ENCODE data around the gene FARSA. TPM values are rescaled to one million over a fixed set of nuclear protein-coding genes. Genes with fewer than 3 reads are reported as not detected.

FARSA gene
- total and polyA plus RNA-seq, 3 experiments from 2014 or later: 64.5 to 192 (median 188) TPM

GRCh38 chr19:12939975-12940423, 6.5 kb upstream of the FARSA start:
- no peak for DNase-seq
- peak overlapping the region; percentile 93 for H3K27ac ChIP-seq (ENCODE audit: low read depth, low read length)
- peaks cover 56% of the 10 kb centered on the region for H3K36me3 ChIP-seq (ENCODE audit: insufficient read depth, low read length)
- POLR2A ChIA-PET: interaction anchor here (0.6 to 1.2 kb wide), 3 partner anchors 48 to 453 kb away, joined by 3 to 6 read pairs (median 4); partner anchors contain the start of gene GCDH
- peak overlapping the region in 7 of 8 donors; percentile 91 to 98 (median 97) for H3K27ac Mint-ChIP-seq
- H3K9me3 ChIP-seq (ENCODE audit: low read length): no peaks in the 10 kb centered on the region
- peak overlapping the region; percentile 81 for H3K4me3 ChIP-seq (ENCODE audit: low read length)
- peaks cover 14 to 65% (median 19%) of the 10 kb centered on the region in 3 donors for H3K36me3 Mint-ChIP-seq
- H3K4me3 Mint-ChIP-seq: peak overlapping the region; percentile 94 to 99 (median 99)
- H3K4me1 Mint-ChIP-seq: peaks cover 39 to 66% (median 42%) of the 10 kb centered on the region in 3 donors
- peaks cover 0 to 4% of the 10 kb centered on the region in 2 donors for H3K27me3 Mint-ChIP-seq
- H3K9me3 Mint-ChIP-seq: no peaks in the 10 kb centered on the region
- H3K27me3 ChIP-seq (ENCODE audit: insufficient read depth, low read length, poor library complexity, severe bottlenecking): no peaks in the 10 kb centered on the region
- H3K4me1 ChIP-seq (ENCODE audit: insufficient read depth, low read length): peaks cover 45% of the 10 kb centered on the region
- CTCF ChIA-PET: interaction anchor here (0.6 to 1.3 kb wide), 2 partner anchors 25 to 55 kb away, joined by 4 to 5 read pairs; no protein-coding TSS in a partner anchor

GRCh38 chr19:12938779-12939601, 5.5 kb upstream of the FARSA start:
- H3K27me3 Mint-ChIP-seq: peaks cover 0 to 4% of the 10 kb centered on the region in 2 donors
- H3K9me3 Mint-ChIP-seq: no peaks in the 10 kb centered on the region
- peaks cover 40% of the 10 kb centered on the region for H3K4me1 ChIP-seq (ENCODE audit: insufficient read depth, low read length)
- H3K36me3 Mint-ChIP-seq: peaks cover 14 to 57% (median 17%) of the 10 kb centered on the region in 3 donors
- no peaks in the 10 kb centered on the region for H3K27me3 ChIP-seq (ENCODE audit: insufficient read depth, low read length, poor library complexity, severe bottlenecking)
- H3K27ac Mint-ChIP-seq: peak overlapping the region; percentile 91 to 100 (median 97)
- peak overlapping the region; percentile 81 for H3K4me3 ChIP-seq (ENCODE audit: low read length)
- CTCF ChIA-PET: interaction anchor here (1.3 kb wide), 1 partner anchor 26 kb away, joined by 5 read pairs; no protein-coding TSS in a partner anchor
- peaks cover 38 to 61% (median 40%) of the 10 kb centered on the region in 3 donors for H3K4me1 Mint-ChIP-seq
- POLR2A ChIA-PET: interaction anchor here (0.6 to 1.5 kb wide), 5 partner anchors 11 to 54 kb away, joined by 3 to 11 read pairs (median 5); partner anchors contain the start of gene GCDH
- H3K4me3 Mint-ChIP-seq: peak overlapping the region; percentile 94 to 99 (median 99)
- H3K9me3 ChIP-seq (ENCODE audit: low read length): no peaks in the 10 kb centered on the region
- peaks cover 46% of the 10 kb centered on the region for H3K36me3 ChIP-seq (ENCODE audit: insufficient read depth, low read length)
- DNase-seq: peak in 4 of 5 donors; percentile 19 to 64 (median 40)
- peak overlapping the region; percentile 93 for H3K27ac ChIP-seq (ENCODE audit: low read depth, low read length)

GRCh38 chr19:12937927-12938778, 4.6 kb upstream of the FARSA start, which contains the start of gene CALR:
TSS of gene CALR (plus strand) at chr19:12938609. CDS start at chr19:12938680, 71 bp downstream.
- Histone ChIP-seq H3K4me3 (ENCODE audit: low read length) (peak within 1 kb of the TSS; percentile 81), H3K4me1 (ENCODE audit: insufficient read depth, low read length) (peaks cover 44% of the 10 kb centered on the region), H3K27me3 (ENCODE audit: insufficient read depth, low read length, poor library complexity, severe bottlenecking) (no peaks in the 10 kb centered on the region), H3K36me3 (ENCODE audit: insufficient read depth, low read length) (peaks cover 39% of the 10 kb centered on the region), H3K9me3 (ENCODE audit: low read length) (no peaks in the 10 kb centered on the region), H3K27ac (ENCODE audit: low read depth, low read length) (peak within 1 kb of the TSS; percentile 93)
- Mint-ChIP-seq H3K27me3 (peaks cover 0 to 2% of the 10 kb centered on the region in 2 donors), H3K4me3 (peak within 1 kb of the TSS; percentile 94 to 99 (median 99)), H3K4me1 (peaks cover 39 to 62% (median 42%) of the 10 kb centered on the region in 3 donors), H3K9me3 (no peaks in the 10 kb centered on the region), H3K36me3 (peaks cover 10 to 52% (median 13%) of the 10 kb centered on the region in 3 donors), H3K27ac (peak within 1 kb of the TSS; percentile 91 to 100 (median 97))
- ChIA-PET POLR2A (interaction anchor here (0.5 to 1.5 kb wide), 8 partner anchors 9 to 203 kb away, joined by 3 to 8 read pairs (median 4); partner anchors contain the start of genes GCDH and SYCE2), CTCF (interaction anchor here (0.9 to 1.3 kb wide), 3 partner anchors 28 to 53 kb away, joined by 3 to 6 read pairs (median 5); partner anchors contain the start of gene GCDH)
- DNase-seq: peak; percentile 98 to 100 (median 99)

DNA sequence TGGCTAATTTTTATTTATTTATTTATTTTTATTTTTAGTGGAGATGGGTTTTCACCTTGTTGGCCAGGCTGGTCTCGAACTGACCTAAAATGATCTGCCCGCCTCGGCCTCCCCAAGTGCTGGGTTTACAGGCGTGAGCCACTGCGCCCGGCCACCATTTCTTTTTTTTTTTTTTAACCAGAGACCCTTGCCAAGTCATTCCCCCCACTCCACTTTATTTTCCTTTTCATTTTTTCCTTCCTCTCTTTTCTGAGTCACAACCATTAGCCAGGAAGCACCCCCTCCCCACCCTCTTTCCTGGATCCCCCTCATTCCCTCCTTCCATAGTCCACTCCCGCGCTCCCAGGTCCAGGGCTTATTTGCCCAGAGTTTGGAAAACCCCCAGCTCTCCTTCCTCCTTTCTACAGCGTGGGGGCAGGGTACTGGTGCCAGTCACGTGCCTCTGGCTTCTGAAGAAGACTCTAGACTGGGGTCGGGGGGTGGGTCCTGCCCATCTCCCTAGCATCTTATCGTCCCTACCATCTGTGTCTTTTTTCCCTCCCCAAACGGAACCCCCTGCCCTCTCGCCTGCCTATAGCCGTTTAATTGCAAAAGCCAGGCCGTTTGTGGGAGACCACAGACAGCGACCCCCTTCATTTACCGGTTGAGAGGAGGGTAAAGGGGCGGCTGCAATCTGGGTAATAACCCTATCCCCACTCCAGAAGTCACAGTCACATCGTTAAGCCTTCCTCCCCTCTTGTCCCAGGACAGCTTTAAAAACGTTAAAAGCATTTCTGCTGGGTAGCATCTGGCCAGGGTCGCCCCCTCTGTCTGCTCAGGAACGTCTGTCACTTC, 3.8 kb upstream of the FARSA start:
- Histone ChIP-seq H3K27me3 (ENCODE audit: insufficient read depth, low read length, poor library complexity, severe bottlenecking) (no peaks in the 10 kb centered on the region), H3K27ac (ENCODE audit: low read depth, low read length) (peak overlapping the region; percentile 74), H3K9me3 (ENCODE audit: low read length) (no peaks in the 10 kb centered on the region), H3K4me3 (ENCODE audit: low read length) (peak overlapping the region; percentile 81), H3K36me3 (ENCODE audit: insufficient read depth, low read length) (peaks cover 32% of the 10 kb centered on the region), H3K4me1 (ENCODE audit: insufficient read depth, low read length) (peaks cover 52% of the 10 kb centered on the region)
- Mint-ChIP-seq H3K4me3 (peak overlapping the region; percentile 94 to 99 (median 99)), H3K27me3 (peaks cover 0 to 2% of the 10 kb centered on the region in 2 donors), H3K9me3 (no peaks in the 10 kb centered on the region), H3K4me1 (peaks cover 45 to 66% (median 50%) of the 10 kb centered on the region in 3 donors), H3K27ac (peak overlapping the region; percentile 71 to 100 (median 97)), H3K36me3 (peaks cover 10 to 50% (median 14%) of the 10 kb centered on the region in 3 donors)
- ChIA-PET POLR2A (interaction anchor here (0.5 to 1.5 kb wide), 8 partner anchors 10 to 202 kb away, joined by 3 to 8 read pairs (median 4); partner anchors contain the start of genes GCDH and SYCE2), CTCF (interaction anchor here (0.6 to 1.3 kb wide), 4 partner anchors 16 to 52 kb away, joined by 3 to 6 read pairs (median 4); partner anchors contain the start of gene GCDH)
- no peak for DNase-seq

DNA sequence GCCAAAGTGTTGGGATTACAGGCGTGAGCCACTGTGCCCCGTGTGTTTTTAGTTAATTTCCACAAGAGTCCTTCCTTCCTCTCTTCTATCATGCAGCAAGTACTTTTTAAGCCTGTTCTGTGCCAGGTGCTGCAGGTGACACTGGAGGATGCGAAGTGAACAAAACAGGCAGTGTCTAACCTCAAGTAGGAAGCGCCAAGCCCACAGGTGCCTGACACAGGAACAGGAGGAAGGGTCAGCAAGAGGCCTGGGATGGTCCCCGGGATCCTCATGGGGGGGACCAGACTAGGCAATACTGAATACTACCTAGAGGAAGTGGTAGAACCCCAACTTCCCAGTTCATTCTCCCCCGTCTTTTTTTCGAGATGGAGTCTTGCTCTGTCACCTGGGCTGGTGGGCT, 3.1 kb upstream of the FARSA start:
- H3K36me3 ChIP-seq (ENCODE audit: insufficient read depth, low read length): peaks cover 24% of the 10 kb centered on the region
- no peak for DNase-seq
- no peak overlapping the region for H3K27ac ChIP-seq (ENCODE audit: low read depth, low read length)
- H3K27me3 Mint-ChIP-seq: peaks cover 0 to 2% of the 10 kb centered on the region in 2 donors
- no peaks in the 10 kb centered on the region for H3K27me3 ChIP-seq (ENCODE audit: insufficient read depth, low read length, poor library complexity, severe bottlenecking)
- no peaks in the 10 kb centered on the region for H3K9me3 ChIP-seq (ENCODE audit: low read length)
- no peaks in the 10 kb centered on the region for H3K9me3 Mint-ChIP-seq
- ChIA-PET POLR2A (no interaction called here), CTCF (no interaction called here)
- peaks cover 10 to 46% (median 15%) of the 10 kb centered on the region in 3 donors for H3K36me3 Mint-ChIP-seq
- H3K4me3 Mint-ChIP-seq: peak overlapping the region in 2 of 7 donors; percentile 8 to 63
- no peak overlapping the region for H3K4me3 ChIP-seq (ENCODE audit: low read length)
- H3K27ac Mint-ChIP-seq: peak overlapping the region in 1 of 8 donors; percentile 28
- H3K4me1 Mint-ChIP-seq: peaks cover 47 to 66% (median 53%) of the 10 kb centered on the region in 3 donors
- peaks cover 59% of the 10 kb centered on the region for H3K4me1 ChIP-seq (ENCODE audit: insufficient read depth, low read length)

DNA sequence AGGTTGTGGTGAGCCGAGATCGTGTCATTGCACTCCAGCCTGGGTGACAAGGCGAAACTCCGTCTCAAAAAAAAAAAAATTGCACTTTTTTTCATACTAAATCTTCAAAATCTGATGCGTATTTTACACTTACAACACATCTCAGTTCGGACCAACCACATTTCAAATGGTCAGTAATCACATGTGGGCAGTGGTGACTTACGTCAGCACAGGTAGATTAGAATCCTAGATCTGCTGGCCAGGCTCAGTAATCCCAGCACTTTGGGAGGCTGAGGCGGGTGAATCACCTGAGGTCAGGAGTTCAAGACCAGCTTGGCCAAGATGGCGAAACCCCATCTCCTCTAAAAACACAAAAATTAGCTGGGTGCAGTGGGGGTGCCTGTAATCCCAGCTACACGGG, 1.6 kb upstream of the FARSA start:
- H3K36me3 Mint-ChIP-seq: peaks cover 8 to 42% (median 11%) of the 10 kb centered on the region in 3 donors
- no peak for DNase-seq
- Histone ChIP-seq H3K4me1 (ENCODE audit: insufficient read depth, low read length) (peaks cover 48% of the 10 kb centered on the region), H3K4me3 (ENCODE audit: low read length) (no peak overlapping the region), H3K27ac (ENCODE audit: low read depth, low read length) (no peak overlapping the region), H3K36me3 (ENCODE audit: insufficient read depth, low read length) (peaks cover 9% of the 10 kb centered on the region), H3K27me3 (ENCODE audit: insufficient read depth, low read length, poor library complexity, severe bottlenecking) (no peaks in the 10 kb centered on the region), H3K9me3 (ENCODE audit: low read length) (no peaks in the 10 kb centered on the region)
- H3K4me3 Mint-ChIP-seq: peak overlapping the region in 4 of 7 donors; percentile 5 to 47 (median 38)
- H3K4me1 Mint-ChIP-seq: peaks cover 40 to 57% (median 47%) of the 10 kb centered on the region in 3 donors
- POLR2A ChIA-PET: no interaction called here
- peaks cover 0 to 1% of the 10 kb centered on the region in 2 donors for H3K27me3 Mint-ChIP-seq
- no peak overlapping the region for H3K27ac Mint-ChIP-seq
- H3K9me3 Mint-ChIP-seq: no peaks in the 10 kb centered on the region
- CTCF ChIA-PET: interaction anchor here (1.1 to 3.7 kb wide), 2 partner anchors 8 to 50 kb away, joined by 3 to 15 read pairs; no protein-coding TSS in a partner anchor

All from CD8-positive, alpha-beta memory T cell (primary cell).